ENCODE measurements around the gene SF3B1.
"Not testable (repeated sequence)": the region's sequence is repeated elsewhere in the genome, so short reads cannot be mapped to it uniquely, and the experiment has no call there.

The SF3B1 gene

DNA sequence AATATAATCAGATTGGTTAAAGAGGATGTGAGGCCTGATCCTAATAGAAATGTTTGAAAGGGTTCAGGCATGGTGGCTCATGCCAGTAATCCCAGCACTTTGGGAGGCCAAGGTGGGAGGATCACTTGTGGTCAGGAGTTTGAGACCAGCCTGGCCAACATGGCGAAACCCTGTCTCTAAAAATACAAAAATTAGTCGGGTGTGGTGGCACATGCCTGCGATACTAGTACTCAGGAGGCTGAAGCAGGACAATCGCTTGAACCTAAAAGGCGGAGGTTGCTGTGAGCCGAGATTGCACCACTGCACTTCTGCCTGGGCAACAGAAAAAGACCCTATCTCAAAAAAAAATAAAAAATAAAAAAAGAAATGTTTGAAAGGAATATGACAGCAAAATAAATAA is 2.3 kb downstream of the SF3B1 start:
- DNase-seq: not testable (repeated sequence)

DNA sequence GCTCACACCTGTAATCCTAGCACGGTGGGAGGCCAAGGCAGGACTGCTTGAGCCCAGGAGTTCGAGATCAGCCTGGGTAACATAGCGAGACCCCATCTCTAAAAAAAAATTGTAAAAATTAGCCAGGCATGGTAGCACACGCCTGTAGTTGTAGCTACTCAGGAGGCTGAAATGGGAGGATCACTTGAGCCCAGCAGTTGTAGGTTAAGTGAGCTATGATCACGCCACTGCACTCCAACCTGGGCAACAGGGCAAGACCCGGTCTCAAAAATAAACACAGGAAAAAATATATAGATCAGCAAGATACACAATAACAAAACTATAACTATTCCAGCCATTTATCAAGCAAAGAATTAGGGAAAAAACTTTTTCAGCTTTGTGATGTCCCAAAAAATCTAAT is 3.0 kb downstream of the SF3B1 start:
- no peak for DNase-seq

DNA sequence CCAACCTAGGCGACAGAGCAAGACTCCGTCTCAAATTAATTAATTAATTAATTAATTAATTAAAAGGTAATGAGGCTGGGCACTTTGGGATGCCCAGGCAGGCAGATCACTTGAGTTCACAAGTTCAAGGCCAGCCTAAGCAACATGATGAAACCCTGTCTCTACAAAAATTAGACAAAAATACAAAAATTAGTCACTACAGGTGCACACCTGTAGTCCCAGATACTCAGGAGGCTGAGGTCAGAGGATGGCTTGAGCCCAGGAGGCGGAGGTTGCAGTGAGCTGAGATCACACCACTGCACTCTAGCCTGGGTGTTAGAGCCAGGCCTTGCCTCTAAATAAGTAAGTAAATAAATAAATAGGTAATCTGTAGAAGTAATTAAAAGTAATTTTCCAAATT is 6.8 kb downstream of the SF3B1 start:
- DNase-seq: no peak

DNA sequence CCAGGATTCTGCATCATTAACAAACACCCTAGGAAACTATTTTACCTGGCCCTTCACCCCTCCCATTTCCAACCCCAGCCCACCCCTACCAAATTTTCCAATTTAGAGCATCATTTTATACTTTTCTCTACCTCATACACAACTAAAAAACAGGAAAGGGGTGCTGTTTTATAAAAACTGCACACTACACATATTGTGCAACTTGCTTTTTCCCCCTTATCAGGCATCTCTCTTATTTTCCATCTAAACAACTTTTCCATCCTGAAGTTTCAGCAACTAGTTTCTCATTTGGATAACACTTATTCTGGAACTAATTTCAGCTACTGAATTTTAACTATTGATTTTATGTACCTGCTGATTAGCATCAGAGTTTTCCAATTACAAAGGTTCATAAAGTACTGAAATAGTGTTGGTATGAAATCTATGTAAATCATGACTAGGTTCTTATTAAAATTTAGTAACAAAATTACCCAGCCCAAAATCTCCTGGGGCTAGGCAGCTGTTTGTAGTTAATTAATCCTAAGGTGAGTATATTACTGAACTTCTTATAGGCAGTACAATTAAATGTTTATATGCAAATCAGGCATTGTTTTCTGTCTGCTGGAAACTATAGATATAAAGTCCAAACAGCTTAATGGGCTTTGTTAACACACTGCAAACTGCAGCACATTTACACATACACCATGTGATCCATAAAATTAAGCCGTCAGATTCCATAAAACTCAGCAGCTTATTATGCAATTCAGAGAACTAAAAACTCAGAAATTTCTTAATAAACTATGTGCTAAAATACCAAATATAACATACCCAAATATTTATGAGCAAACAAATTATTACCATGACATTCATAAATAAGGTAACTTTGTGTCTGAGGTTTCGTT is 7.9 kb downstream of the SF3B1 start:
- DNase-seq: no peak

DNA sequence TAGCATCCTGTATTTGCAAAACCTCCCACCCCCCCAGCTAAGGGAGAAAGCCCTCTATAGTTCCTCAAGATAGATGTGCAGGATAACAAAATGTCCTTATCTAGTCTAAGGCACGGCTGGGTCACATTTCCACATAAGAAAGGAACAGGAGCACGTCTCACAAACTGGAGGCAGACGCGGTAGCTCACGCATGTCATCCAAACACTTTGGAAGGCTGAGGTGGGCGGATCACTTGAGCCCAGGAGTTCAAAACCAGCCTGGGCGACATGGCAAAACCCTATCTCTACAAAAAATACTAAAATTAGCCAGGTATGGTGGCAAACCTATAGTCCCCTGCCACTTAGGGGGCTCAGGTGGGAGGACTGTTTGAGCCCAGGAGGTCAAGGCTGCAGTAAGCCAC is 9.3 kb downstream of the SF3B1 start:
- DNase-seq: no peak

DNA sequence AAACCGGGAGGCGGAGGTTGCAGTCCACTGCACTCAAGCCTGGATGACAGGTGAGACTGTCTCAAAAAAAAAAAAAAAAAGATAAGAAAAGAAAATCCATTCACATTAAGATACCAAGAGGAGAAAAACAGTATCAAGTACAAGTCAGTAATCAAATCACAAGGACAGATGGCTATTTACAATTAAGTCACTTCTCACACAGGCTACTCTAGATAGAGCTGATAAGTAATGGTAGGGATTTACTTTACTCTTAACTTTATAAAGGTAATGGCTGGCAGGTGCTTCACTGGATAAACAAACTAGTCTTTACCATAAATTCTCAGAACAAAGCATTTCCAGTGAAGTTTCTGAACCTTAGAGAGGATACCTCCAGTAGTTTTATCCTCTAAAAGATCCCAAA is 11.5 kb downstream of the SF3B1 start:
- DNase-seq: no peak

DNA sequence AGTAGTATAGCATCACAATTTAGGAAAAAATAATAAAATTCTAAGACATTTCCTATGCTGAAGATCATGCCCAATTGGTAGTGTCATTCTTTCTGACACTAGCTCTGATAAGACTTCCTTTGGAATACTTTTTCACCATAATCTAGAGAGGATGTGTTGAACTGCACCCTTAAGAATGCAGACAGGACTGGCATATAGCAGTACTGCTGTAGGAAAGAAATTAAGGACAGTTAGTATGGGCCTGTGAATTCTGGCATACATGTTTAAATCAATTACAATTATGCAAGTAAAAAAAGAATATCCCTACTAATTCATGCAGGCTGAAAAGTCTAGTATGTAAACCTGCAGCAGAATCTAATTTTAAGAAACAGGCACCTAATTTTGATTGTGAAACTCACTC is 15.4 kb downstream of the SF3B1 start:
- DNase-seq: no peak

GRCh38 chr2:197416268-197416667 is 18.6 kb downstream of the SF3B1 start:
- DNase-seq: no peak

GRCh38 chr2:197414515-197414914 is 20.3 kb downstream of the SF3B1 start:
- no peak for DNase-seq

GRCh38 chr2:197414039-197414438 is 20.8 kb downstream of the SF3B1 start:
- no peak for DNase-seq

GRCh38 chr2:197405582-197405981 is 29.2 kb downstream of the SF3B1 start:
- DNase-seq: no peak

DNA sequence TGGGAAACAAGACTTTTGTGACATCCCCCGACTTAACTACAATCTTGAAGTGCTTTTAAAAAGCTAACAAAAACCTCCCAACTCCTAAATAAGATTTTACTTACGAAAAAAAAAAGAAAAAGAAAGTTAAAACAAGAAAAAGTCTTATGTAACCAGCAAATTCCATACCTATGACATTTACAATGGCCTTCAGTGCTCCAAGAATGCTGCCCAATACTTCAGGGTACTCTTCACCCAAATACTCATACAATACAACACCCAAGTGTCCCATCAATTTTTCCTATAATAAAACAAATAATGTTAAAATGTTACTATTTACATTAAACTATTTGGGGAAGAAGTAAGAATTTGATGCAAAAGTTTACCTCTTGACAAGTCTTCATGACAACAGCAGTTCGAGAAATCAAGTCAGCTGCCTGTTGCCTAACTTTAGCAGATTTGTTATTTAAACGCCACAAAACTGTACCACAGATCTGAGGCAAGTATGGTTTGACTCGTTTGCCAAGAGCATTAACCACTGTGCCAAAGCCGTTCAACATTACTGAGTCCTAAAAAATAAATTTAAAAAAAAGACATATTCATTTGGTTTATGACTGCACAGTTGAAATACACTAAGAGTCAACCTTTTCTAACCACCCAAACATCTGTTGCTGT is 34.8 kb downstream of the SF3B1 start:
- DNase-seq: no peak

DNA sequence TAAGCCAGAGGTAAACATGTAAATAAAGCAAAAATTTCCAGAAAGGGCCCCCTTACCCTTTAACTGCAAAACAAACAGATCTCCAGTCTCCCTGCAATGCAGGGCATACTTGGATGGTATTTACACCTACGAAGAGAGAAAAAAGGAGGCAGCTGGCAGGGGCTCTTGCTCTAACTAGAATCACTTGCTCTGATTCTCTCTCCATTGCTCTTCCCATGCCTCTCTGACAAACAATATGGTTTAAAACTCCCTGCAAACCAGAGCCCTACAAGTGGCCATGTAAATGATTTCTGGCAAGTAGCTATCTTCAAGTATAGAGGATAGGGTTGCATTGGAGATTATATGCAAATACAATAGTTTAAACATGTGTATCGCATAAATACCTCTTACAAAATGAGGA is 35.9 kb downstream of the SF3B1 start:
- no peak for DNase-seq

GRCh38 chr2:197391220-197391717 is 43.6 kb downstream of the SF3B1 start:
- DNase-seq: no peak

DNA sequence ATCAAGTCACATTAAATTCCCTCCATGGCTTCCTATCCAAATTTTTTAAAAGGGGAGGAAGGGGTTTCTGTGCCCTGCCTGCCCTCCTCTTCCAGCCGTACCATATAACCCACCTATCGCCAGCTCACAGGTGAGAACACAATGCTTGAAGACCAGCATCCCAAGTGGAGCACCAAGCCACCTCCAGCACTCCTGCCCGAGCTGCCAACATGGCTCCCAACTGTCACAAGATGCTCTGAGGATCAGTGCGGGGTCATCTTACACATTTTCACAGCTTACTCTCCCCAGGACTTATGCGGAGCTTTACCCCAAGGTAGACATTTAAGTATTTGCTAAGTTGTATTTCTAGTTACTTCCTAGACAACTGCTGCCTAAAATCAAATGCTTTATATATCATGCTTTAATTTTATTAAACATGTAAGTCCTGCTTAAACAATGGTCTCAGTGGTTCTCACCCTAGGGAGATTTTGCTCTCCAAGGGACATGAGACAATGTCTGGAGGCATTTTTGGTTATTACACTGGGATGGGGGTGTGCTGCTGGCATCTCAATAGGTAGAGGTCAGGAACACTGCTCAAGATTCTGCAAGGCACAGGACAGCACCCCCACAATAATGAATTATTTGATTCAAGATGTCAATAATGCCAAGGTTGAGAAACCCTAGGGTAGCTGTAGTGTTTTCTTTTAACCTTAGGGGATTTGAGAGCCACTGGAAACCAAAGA is 45.8 kb downstream of the SF3B1 start:
- no peak for DNase-seq

GRCh38 chr2:197387179-197387578 is 47.6 kb downstream of the SF3B1 start:
- DNase-seq: no peak

- DNase-seq: no peak
Observed at GRCh38 chr2:197386242-197386641, 48.6 kb downstream of the SF3B1 start.

DNA sequence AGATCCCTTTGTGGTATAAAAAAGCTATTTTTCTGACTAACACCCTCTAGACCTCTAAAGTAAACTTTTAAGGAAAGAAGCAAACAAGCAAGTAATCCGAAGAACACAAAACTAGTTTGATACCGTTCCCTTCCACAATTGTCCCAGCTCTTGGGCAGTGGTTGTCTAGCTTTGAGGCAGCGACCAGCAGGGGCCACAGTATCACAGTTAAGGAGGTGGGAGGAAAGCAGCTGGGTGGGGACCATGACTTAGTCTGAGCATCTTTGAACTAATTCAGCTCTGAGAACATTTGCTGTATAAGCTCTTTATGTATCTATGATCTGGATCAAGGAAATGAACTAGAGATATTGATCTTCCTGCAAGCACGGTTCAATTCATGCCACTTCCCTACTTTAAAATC is 51.0 kb downstream of the SF3B1 start:
- DNase-seq: no peak

DNA sequence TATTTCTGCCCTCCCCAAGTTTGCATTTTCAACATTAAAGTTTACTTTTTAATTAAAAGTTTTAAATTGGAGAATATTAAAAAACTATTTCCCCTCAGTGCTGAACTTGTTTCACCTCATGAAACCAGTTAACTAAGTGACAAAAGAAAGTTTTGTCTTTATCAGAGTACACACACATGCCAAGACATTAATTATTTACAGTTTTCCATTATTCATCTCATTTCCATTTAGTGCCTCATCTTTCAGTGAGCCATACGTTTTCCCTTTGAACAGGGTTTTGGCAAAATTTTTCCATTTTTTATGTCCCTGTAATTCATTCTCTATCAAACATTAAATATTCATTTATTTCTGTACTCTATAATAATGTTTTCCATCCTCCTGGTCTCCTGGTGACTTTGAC is 53.2 kb downstream of the SF3B1 start:
- no peak for DNase-seq

DNA sequence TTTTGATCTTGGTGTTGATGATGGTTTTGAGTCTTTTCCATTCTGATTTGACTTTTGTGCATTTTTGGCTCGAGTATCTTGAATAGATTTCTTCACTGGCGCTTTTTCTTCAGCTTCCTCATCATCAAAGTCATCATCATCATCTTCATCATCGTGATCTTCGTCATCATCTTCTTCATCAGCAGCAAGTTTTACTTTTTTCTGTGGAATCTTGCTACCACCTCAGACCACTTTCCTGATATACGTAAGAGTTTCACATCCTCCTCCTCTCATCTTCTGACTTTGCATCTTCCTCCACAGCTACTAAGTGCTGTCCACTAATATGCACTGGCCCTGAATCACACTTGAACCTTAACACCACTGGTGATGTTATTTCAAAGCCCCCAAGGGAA is 54.9 kb downstream of the SF3B1 start:
- not testable (repeated sequence) for DNase-seq

DNA sequence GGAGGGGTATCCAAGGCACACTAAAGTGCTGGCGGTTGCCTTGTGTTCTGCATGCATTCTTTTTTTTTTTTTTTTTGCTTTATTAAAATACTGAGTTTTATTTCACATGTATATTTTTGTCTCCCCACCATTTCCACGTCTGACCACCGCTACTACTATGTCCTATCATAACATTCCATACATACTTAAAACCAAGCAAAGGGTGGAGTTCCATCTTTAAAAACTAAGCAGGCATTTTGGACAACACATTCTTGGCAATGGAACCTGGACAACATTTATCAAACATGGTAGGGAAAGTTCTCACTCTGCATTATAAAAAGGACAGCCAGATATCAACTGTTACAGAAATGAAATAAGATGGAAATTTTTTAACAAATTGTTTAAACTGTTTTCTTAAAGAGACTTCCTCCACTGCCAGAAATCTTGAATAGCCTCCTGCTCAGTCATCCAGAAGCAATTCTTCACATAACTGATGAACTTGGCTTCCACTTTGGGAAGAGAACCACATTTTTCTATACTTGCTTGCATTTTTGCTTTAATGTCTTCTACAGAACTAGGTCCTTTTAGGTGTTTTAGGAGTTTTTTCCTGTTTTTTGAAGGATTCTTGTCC is 55.4 kb downstream of the SF3B1 start:
- DNase-seq: not testable (repeated sequence)

- peak; percentile 69 for DNase-seq
Observed at GRCh38 chr2:197378494-197379307, 56.1 kb downstream of the SF3B1 start.

Measured in stimulated activated CD4-positive, alpha-beta T cell treated with anti-CD3 and anti-CD28 coated beads, Interleukin-4, amount 100 ng/mL, for 24 hours (primary cell).